PC-3 (cell line): ENCODE measurements around the gene C10orf95. TPM values are rescaled to one million over a fixed set of nuclear protein-coding genes. Genes with fewer than 3 reads are reported as not detected.

Experiments
- ATAC-seq: fragments of 200-7000 bp; cut with Tn5 transposase; 2 replicates; pipeline ENCODE4 v1.9.1; 2020; ENCODE audit warnings: mild to moderate bottlenecking, moderate library complexity
- BruUV-seq: library from RNA; stranded (reverse); fragments of 400-500 nt; replicated peaks from 2 replicates; lab custom pipeline; 2021; lab: Mats Ljungman, UMichigan
- CTCF ChIA-PET: fragments of 300-600 bp; sonication (Branson Sonifier 250); formaldehyde crosslinking; loops from one replicate; lab custom pipeline; 2022; ENCODE audit warnings: antibody characterized with exemption; lab: Charles Lee
- POLR2A ChIA-PET: fragments of 300-600 bp; sonication (Branson Sonifier 250); formaldehyde crosslinking; loops from one replicate; lab custom pipeline; 2022; ENCODE audit warnings: antibody characterized with exemption; ENCODE audit not compliant: unreplicated experiment; lab: Charles Lee
- DNase-seq: peaks from one replicate; pipeline ENCODE4 v3.0.0-alpha.2; 2015
- H2AFZ ChIP-seq: fragments of 300-600 bp; sonication (generic); 2 replicates; pipeline ENCODE4 v1.6.0; 2016; ENCODE audit warnings: antibody characterized with exemption, low read length
- H3F3A ChIP-seq: fragments of 300-600 bp; sonication (generic); one replicate; pipeline ENCODE4 v1.6.0; 2017; ENCODE audit warnings: antibody characterized with exemption, low read length, control low read depth, mild to moderate bottlenecking; ENCODE audit not compliant: unreplicated experiment
- H3K27ac ChIP-seq: fragments of 300-600 bp; sonication (generic); 2 replicates; pipeline ENCODE4 v1.5.1; 2016; ENCODE audit warnings: mild to moderate bottlenecking, low read length
- H3K27me3 ChIP-seq: fragments of 300-600 bp; sonication (generic); 2 replicates; pipeline ENCODE4 v1.6.1; 2016; ENCODE audit warnings: low read length, mixed read lengths
- H3K36me3 ChIP-seq: fragments of 300-600 bp; sonication (generic); 2 replicates; pipeline ENCODE4 v1.6.1; 2016; ENCODE audit warnings: low read depth, mixed run types, low read length, mixed read lengths
- H3K4me1 ChIP-seq: fragments of 300-600 bp; sonication (generic); 2 replicates; pipeline ENCODE4 v1.5.1; 2016; ENCODE audit warnings: low read length; ENCODE audit not compliant: insufficient read depth
- H3K4me2 ChIP-seq: fragments of 300-600 bp; sonication (generic); 2 replicates; pipeline ENCODE4 v1.6.0; 2016; ENCODE audit warnings: low read length
- H3K4me3 ChIP-seq: fragments of 300-600 bp; sonication (generic); 2 replicates; pipeline ENCODE4 v1.5.1; 2016; ENCODE audit warnings: mild to moderate bottlenecking, low read length, mixed read lengths
- H3K79me2 ChIP-seq: fragments of 300-600 bp; sonication (generic); 2 replicates; pipeline ENCODE4 v1.6.1; 2017; ENCODE audit warnings: low read length, mixed read lengths
- H3K9ac ChIP-seq: fragments of 300-600 bp; sonication (generic); 2 replicates; pipeline ENCODE4 v1.6.0; 2016; ENCODE audit warnings: mild to moderate bottlenecking, low read length
- H3K9me2 ChIP-seq: fragments of 300-600 bp; sonication (generic); replicated peaks from 2 replicates; pipeline ENCODE4 v1.6.1; 2016; ENCODE audit warnings: mixed run types, low read length, mixed read lengths
- H3K9me3 ChIP-seq: fragments of 300-600 bp; sonication (generic); 2 replicates; pipeline ENCODE4 v1.6.1; 2016; ENCODE audit warnings: low read length, mixed read lengths
- H4K20me1 ChIP-seq: fragments of 300-600 bp; sonication (generic); 2 replicates; pipeline ENCODE4 v1.6.1; 2016; ENCODE audit warnings: low read length, mixed read lengths
- EZH2 ChIP-seq: fragments of 300-600 bp; sonication (generic); IDR thresholded peaks from one replicate; pipeline ENCODE4 v1.6.1; 2017; ENCODE audit warnings: antibody characterized with exemption, mild to moderate bottlenecking, low read length; ENCODE audit not compliant: unreplicated experiment
- EZH2phosphoT487 ChIP-seq: fragments of 300-600 bp; sonication (generic); IDR thresholded peaks from 2 replicates; pipeline ENCODE4 v1.6.1; 2018; ENCODE audit warnings: mild to moderate bottlenecking, antibody characterized with exemption, low read length, borderline replicate concordance
- intact Hi-C: fragments of 100-400 bp; cut with micrococcal nuclease; formaldehyde crosslinking; loops from 2 replicates; pipeline ENCODE4 v1.9.0; 2023
- total RNA-seq: library from RNA; depleted of rRNA; stranded (reverse); fragments of >200 nt; gene quantifications from 2 replicates; pipeline ENCODE4 v1.2.3, GENCODE V29; 2014
- TF ChIP-seq, protein P1 (sequence below): fragments of 300-600 bp; sonication (generic); conservative IDR thresholded peaks from 2 replicates; pipeline ENCODE4 v1.5.1; 2017; ENCODE audit warnings: antibody characterized with exemption, low read depth, mild to moderate bottlenecking, low read length

The C10orf95 gene
- total RNA-seq, 1 experiment from 2014 or later: 1.9 TPM

- Histone ChIP-seq H3K4me3 (no peak overlapping the region), H3F3A (no peaks in the 10 kb centered on the region), H3K27me3 (no peaks in the 10 kb centered on the region), H3K9me3 (no peaks in the 10 kb centered on the region), H3K9ac (no peak overlapping the region), H2AFZ (no peak overlapping the region), H3K36me3 (no peaks in the 10 kb centered on the region), H3K9me2 (no peaks in the 10 kb centered on the region), H3K4me1 (peaks cover 5% of the 10 kb centered on the region; the same call in 1 of the 2 replicates), H3K4me2 (no peak overlapping the region), H3K27ac (no peak overlapping the region), H4K20me1 (no peaks in the 10 kb centered on the region), H3K79me2 (peaks cover 10% of the 10 kb centered on the region; the same call in 1 of the 2 replicates)
- no peak for DNase-seq
- no peak for ATAC-seq
- intact Hi-C loops: no loop called here
- TF ChIP-seq EZH2phosphoT487: no peak
- TF ChIP-seq, protein P1, sequence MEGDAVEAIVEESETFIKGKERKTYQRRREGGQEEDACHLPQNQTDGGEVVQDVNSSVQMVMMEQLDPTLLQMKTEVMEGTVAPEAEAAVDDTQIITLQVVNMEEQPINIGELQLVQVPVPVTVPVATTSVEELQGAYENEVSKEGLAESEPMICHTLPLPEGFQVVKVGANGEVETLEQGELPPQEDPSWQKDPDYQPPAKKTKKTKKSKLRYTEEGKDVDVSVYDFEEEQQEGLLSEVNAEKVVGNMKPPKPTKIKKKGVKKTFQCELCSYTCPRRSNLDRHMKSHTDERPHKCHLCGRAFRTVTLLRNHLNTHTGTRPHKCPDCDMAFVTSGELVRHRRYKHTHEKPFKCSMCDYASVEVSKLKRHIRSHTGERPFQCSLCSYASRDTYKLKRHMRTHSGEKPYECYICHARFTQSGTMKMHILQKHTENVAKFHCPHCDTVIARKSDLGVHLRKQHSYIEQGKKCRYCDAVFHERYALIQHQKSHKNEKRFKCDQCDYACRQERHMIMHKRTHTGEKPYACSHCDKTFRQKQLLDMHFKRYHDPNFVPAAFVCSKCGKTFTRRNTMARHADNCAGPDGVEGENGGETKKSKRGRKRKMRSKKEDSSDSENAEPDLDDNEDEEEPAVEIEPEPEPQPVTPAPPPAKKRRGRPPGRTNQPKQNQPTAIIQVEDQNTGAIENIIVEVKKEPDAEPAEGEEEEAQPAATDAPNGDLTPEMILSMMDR: no peak
- no peak for TF ChIP-seq EZH2
- POLR2A ChIA-PET: no interaction called here
- CTCF ChIA-PET: no interaction called here
- BruUV-seq: no TSS peak
Measured at GRCh38 chr10:102436312-102436711, 15.0 kb downstream of the C10orf95 start.

GRCh38 chr10:102435529-102436233 is 15.7 kb downstream of the C10orf95 start:
- no peak overlapping the region for H3K4me2 ChIP-seq
- no peak overlapping the region for H2AFZ ChIP-seq
- no peaks in the 10 kb centered on the region for H3K27me3 ChIP-seq
- no TSS peak for BruUV-seq
- TF ChIP-seq, protein P1: no peak
- no peak for TF ChIP-seq EZH2
- TF ChIP-seq EZH2phosphoT487: no peak
- no peak for DNase-seq
- intact Hi-C loops: no loop called here
- H3K27ac ChIP-seq: no peak overlapping the region
- H3K36me3 ChIP-seq: no peaks in the 10 kb centered on the region
- no peak for ATAC-seq
- H3K9ac ChIP-seq: no peak overlapping the region
- peaks cover 11% of the 10 kb centered on the region; the same call in 1 of the 2 replicates for H3K79me2 ChIP-seq
- CTCF ChIA-PET: no interaction called here
- H3F3A ChIP-seq: no peaks in the 10 kb centered on the region
- peaks cover 5% of the 10 kb centered on the region; the same call in 1 of the 2 replicates for H3K4me1 ChIP-seq
- no peaks in the 10 kb centered on the region for H4K20me1 ChIP-seq
- POLR2A ChIA-PET: interaction anchor here (0.5 kb wide), 1 partner anchor 109 kb away, joined by 4 read pairs; no protein-coding TSS in a partner anchor
- H3K9me3 ChIP-seq: no peaks in the 10 kb centered on the region
- no peak overlapping the region for H3K4me3 ChIP-seq
- no peaks in the 10 kb centered on the region for H3K9me2 ChIP-seq

DNA sequence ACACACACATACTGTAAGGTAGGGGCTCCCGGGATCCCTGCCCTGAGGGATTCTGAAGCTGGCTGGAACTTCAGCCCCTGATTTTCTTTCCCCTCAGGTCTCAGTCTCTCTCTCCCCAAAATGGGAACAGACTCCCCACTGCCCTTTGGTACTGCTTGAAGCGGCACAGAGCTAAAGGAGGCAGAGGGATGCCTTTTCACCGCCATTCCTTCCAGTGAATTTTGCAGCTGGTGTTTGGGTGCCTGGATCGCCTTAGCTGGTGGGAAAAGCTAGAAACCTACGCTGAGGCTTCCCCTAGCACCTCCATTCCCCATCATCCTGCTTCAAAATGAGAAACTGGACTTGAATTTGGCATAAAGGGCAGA is 16.2 kb downstream of the C10orf95 start:
- H3K4me3 ChIP-seq: no peak overlapping the region
- no peak for ATAC-seq
- no peaks in the 10 kb centered on the region for H3K9me3 ChIP-seq
- H3K36me3 ChIP-seq: no peaks in the 10 kb centered on the region
- peaks cover 5% of the 10 kb centered on the region; the same call in 1 of the 2 replicates for H3K4me1 ChIP-seq
- peaks cover 11% of the 10 kb centered on the region; the same call in 1 of the 2 replicates for H3K79me2 ChIP-seq
- no peaks in the 10 kb centered on the region for H3K9me2 ChIP-seq
- BruUV-seq: no TSS peak
- ChIA-PET POLR2A (no interaction called here), CTCF (interaction anchor here (0.6 kb wide), 1 partner anchor 88 kb away, joined by 3 read pairs; no protein-coding TSS in a partner anchor)
- TF ChIP-seq EZH2phosphoT487: no peak
- no peak for TF ChIP-seq EZH2
- TF ChIP-seq, protein P1: no peak
- H3F3A ChIP-seq: no peaks in the 10 kb centered on the region
- H3K27me3 ChIP-seq: no peaks in the 10 kb centered on the region
- H3K4me2 ChIP-seq: no peak overlapping the region
- H4K20me1 ChIP-seq: no peaks in the 10 kb centered on the region
- H3K27ac ChIP-seq: no peak overlapping the region
- intact Hi-C loops: no loop called here
- DNase-seq: no peak
- H3K9ac ChIP-seq: no peak overlapping the region
- H2AFZ ChIP-seq: no peak overlapping the region
